ENCODE data around the gene GDPD5.

GRCh38 chr11:75463106-75463774 is 62.5 kb downstream of the GDPD5 start:
- TF ChIP-seq CTCF (IDR thresholded peaks at IDR 0.05) (no peak), EZH2 (IDR thresholded peaks at IDR 0.05; ENCODE audit: borderline replicate concordance, insufficient read depth, low read depth, low read length, poor library complexity, severe bottlenecking) (no peak)
